Stimulated activated CD4-positive, alpha-beta T cell treated with anti-CD3 and anti-CD28 coated beads, Interleukin-1b, Interleukin-23, amount 100 ng/mL, for 48 hours (primary cell): ENCODE measurements around the gene MAML2.

Experiments
- DNase-seq: peaks from one replicate; pipeline ENCODE4 v3.0.0-alpha.2; 2020

MAML2 gene

GRCh38 chr11:96147906-96148486 lies 195.0 kb downstream of the MAML2 start:
- DNase-seq, result no peak

GRCh38 chr11:96147186-96147585 lies 195.8 kb downstream of the MAML2 start:
- DNase-seq, result no peak

GRCh38 chr11:96146765-96147164 lies 196.2 kb downstream of the MAML2 start:
- DNase-seq, result no peak

GRCh38 chr11:96145163-96145585 lies 197.8 kb downstream of the MAML2 start:
- no peak for DNase-seq

- no peak for DNase-seq
Measured at GRCh38 chr11:96144553-96144952, 198.4 kb downstream of the MAML2 start.

GRCh38 chr11:96143041-96143521 lies 199.9 kb downstream of the MAML2 start:
- no peak for DNase-seq

- DNase-seq, result no peak
Measured at GRCh38 chr11:96141626-96142025, 201.4 kb downstream of the MAML2 start.

- DNase-seq, result no peak
Measured at GRCh38 chr11:96139691-96140090, 203.3 kb downstream of the MAML2 start.

- no peak for DNase-seq
Measured at GRCh38 chr11:96137373-96137772, 205.6 kb downstream of the MAML2 start.

- no peak for DNase-seq
Measured at GRCh38 chr11:96136613-96137298, 206.2 kb downstream of the MAML2 start.

GRCh38 chr11:96134602-96135001 lies 208.4 kb downstream of the MAML2 start:
- DNase-seq, result no peak

GRCh38 chr11:96132437-96132836 lies 210.6 kb downstream of the MAML2 start:
- no peak for DNase-seq

- DNase-seq, result no peak
Measured at GRCh38 chr11:96130061-96130620, 212.9 kb downstream of the MAML2 start.

GRCh38 chr11:96127596-96127959 lies 215.4 kb downstream of the MAML2 start:
- DNase-seq, result no peak

GRCh38 chr11:96126917-96127595 lies 215.9 kb downstream of the MAML2 start:
- no peak for DNase-seq

- DNase-seq, result no peak
Measured at GRCh38 chr11:96125400-96125799, 217.6 kb downstream of the MAML2 start.

- no peak for DNase-seq
Measured at GRCh38 chr11:96124155-96124554, 218.8 kb downstream of the MAML2 start.

GRCh38 chr11:96123301-96123700 lies 219.7 kb downstream of the MAML2 start:
- DNase-seq, result no peak

GRCh38 chr11:96122601-96123074 lies 220.4 kb downstream of the MAML2 start:
- no peak for DNase-seq

- no peak for DNase-seq
Measured at GRCh38 chr11:96119211-96119610, 223.8 kb downstream of the MAML2 start.

- no peak for DNase-seq
Measured at GRCh38 chr11:96116376-96116775, 226.6 kb downstream of the MAML2 start.

- no peak for DNase-seq
Measured at GRCh38 chr11:96114178-96115064, 228.6 kb downstream of the MAML2 start.
